NCI-H2196 (cell line): ENCODE measurements around the gene FZR1.

ENCODE experiments used
- DNase-seq: peaks from one replicate; lab custom pipeline; 2025; ENCODE audit not compliant: unreplicated experiment; lab: John Stamatoyannopoulos, UW

Gene FZR1

GRCh38 chr19:3512562-3513228 lies 6.6 kb downstream of the FZR1 start:
- DNase-seq = no peak

DNA sequence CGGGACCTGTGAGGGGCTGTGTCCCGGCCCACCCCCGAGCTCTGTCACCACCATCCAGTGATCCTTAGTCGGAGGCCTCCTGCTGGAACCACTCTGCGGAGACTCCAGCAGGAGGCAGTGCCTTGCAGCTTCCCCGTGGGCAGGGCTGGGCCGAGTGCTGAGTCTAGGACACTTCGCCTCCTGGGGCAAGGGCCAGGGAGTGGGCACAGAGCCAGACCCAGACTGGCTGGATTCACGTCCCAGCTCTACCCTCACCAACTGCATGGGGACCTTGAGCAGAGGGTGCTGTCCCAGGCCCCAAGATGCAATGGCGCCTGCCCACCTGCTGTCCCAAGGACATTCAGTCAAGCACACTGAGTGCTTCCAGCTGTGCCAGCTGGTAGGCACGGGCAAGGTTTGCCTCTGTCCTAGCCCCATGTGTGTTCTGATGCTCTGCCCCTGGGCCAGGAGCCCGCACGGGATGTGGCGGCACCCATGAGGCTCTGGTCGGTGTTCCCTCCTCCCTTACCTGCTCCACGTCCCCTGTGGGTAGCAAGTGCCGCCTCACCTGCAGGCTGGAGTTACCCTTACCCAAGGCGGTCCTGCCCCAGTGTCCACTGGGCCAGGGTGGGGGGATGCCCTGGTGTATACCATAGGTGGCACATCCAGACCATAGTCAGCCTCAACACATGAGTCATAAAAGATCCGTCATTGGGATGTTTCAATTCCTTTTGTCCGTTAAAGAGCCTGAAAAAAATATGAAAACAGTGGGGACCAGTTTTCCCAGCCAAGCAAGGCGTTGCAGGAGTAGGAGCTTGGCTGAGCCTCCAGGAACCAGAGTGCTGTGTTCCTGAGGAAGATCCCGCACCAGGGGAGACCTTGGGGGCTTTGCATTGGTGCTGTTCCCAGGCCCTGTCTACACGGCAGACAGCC lies 7.4 kb downstream of the FZR1 start:
- DNase-seq = no peak

DNA sequence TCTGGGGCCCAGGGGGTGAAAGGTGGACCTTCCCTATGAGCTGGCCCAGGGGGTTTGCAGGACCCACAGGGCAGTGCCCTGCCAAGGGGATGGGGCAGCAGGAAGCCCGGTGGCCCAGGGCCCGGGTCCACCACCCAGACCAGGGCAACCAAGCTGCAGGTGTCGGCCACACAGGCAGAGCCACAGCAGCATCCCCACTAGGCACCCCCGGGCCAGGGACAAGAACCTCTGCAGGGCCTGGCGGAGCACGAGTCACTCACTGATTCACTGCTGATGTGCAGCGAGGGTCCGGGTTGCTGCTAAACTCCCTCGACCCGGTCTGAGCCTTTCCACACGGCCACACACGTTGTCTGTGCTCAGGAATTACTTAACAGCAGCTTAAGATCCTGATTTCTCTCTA lies 8.8 kb downstream of the FZR1 start:
- no peak for DNase-seq

GRCh38 chr19:3515891-3516422 lies 9.8 kb downstream of the FZR1 start:
- no peak for DNase-seq

GRCh38 chr19:3516675-3517207 lies 10.6 kb downstream of the FZR1 start:
- peak; percentile 94 for DNase-seq

- DNase-seq = no peak
Measured at GRCh38 chr19:3517638-3518037, 11.5 kb downstream of the FZR1 start.

- no peak for DNase-seq
Measured at GRCh38 chr19:3518255-3518654, 12.1 kb downstream of the FZR1 start.

GRCh38 chr19:3518659-3519058 lies 12.5 kb downstream of the FZR1 start:
- DNase-seq = no peak

GRCh38 chr19:3519126-3519525 lies 13.0 kb downstream of the FZR1 start:
- DNase-seq = no peak

DNA sequence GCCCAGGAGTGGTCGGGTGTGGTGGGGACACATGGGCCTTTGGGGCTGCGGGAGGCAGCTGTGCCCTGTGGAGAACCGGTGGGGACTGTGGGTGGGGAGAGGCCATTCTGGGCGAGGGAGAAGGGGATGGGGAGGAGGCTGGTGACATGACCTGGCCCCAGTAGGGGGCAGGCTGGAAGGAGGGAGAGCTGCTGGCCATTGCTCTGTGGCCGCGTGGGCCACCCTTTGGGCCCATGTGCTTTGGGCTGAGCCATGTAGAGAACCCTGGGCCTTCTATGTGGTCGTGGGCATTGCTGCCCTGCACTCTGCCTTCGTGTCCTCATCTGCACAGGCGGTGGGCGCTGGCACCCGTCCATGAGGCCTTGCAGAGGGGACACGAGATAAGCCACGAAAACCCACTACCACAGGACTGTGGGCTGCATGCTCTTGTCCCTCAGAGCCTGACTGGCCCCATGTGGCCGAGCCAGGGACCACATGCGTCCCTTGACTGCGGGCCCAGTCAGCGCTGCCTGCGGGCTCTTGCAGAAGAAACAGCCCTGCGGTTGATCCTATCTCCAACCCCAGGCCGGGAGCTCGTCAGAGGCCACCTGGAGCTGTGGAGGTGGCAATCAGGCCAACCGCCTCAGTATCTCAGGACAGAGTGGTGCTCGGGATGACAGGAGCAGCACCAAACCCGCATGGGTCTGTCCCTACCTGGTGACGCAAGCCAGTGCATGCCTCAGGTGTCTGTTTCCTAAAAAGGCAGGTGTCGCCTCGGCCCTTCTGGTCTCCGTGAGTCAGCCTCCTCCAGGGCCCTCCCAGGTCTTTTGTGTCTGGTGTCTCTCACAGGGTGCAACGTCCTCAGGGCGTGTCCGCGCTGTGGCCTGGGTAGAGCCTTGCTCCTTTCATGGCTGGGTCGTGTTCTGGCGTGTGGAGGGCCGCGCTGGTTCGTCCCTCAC lies 14.3 kb downstream of the FZR1 start:
- peak; percentile 45 for DNase-seq

DNA sequence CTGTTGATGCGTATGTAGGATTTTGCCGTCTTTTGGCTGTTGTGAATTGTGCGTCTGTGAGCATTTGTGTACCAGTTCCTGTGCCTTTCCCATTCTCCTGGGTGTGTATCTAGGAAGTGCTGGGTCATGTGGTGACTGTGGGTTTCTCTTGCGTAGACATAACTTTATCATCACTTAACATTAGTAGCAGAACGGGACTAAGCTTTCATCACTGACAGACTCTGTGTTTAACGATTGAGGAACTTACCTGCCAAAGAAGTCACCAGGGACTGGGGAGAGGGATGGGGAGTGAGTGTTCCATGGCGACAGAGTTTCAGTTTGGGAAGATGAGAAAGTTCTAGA lies 15.0 kb downstream of the FZR1 start:
- no peak for DNase-seq

GRCh38 chr19:3522421-3523360 lies 16.6 kb downstream of the FZR1 start:
- DNase-seq = no peak

DNA sequence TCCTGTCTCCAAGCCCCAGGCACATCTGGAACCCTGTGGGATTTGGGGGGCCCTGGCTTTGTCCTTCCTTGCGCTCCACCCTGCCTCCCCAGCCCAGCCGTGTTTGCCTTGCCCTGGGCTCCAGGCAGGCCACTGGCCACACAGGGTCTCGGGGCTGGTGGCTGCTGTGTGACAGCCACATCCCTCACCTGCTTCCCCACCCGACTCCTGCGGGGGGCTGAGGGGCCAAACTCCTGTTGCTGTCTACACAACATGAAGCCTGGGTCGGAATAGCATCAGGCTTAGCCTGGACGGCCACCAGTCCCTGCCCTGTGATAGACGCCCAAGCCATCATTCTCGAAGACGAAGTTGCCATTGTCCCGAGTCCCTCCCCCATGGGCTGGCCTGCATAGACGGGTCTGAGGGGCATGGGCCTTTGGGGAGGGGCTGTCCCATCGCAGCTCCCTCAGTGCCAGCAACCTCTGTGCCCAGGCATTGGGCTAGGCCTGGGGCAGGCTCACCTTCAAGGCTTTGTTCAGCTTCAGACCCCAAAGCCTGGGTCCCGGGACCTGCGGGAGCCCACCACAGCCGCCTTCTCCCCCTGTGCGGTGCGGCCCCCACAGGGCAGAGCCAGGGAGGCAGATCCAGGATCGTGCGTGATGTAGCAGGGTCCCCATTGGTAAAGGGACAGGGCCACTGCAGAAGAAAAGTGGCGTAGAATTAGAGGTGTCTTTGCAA lies 17.4 kb downstream of the FZR1 start:
- no peak for DNase-seq

DNA sequence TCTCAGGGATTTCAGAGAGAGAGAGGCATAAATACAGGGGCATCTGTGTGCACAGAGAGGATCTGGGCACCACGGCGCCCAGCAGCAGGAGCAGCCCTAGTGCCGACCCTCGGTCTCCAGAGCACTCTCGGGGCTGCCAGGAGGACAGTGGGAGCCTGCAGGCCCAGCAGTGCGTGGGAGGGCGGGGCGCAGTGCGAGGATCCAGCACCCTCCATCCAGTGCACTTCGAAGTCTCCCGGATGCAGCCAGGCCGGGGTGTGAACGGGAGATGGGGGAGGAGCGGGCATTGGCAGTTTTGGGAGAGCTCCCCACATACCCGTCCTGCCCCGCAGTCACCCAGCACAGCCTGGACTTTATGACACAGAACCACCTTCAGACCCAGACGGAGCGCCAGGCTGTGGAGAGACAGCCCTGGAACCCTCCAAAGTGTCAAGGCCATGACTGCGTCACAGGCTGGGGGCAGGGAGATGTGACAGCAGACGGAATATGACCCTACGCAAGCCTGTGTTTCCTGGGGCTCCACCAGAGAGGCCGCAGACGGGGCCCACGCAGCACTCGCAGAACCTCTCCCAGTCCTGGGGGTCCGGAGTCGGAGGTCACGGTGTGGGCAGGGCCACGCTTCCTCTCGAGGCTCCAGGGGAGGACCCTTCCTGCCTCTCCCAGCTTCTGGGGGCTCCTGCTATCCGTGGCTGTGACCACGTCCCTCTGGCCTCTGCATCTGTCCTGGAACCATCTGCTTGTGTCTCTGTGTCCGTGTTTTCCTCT lies 18.1 kb downstream of the FZR1 start:
- DNase-seq = no peak

- DNase-seq = no peak
Measured at GRCh38 chr19:3524904-3525451, 18.9 kb downstream of the FZR1 start.

- DNase-seq = no peak
Measured at GRCh38 chr19:3526507-3527237, 20.6 kb downstream of the FZR1 start.

DNA sequence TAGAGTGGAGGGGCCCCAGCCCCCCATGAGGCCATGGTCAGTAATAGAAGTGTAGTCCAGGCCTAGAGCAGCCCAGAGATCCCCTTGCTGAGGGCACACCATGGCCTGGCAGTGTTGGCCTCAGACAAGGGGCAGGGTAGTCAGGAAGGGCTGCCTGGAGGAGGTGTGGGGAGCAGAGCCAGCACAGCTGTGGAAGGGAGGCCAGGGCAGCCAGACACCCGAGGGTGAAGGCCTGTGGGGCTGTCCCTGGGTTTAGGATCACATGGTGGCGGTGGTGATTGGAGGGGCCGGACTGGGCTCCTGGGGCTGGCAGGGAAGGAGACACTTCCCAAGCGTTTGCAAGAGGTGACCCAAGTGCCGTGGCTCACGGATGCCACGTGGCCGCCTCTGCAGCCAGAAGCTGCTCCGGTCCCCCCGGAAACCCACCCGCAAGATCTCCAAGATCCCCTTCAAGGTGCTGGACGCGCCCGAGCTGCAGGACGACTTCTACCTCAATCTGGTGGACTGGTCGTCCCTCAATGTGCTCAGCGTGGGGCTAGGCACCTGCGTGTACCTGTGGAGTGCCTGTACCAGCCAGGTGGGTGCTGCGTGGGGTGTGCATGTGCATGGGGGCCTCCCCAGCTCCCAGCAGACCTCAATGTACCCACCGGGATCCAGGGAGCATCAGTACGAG lies 21.3 kb downstream of the FZR1 start:
- no peak for DNase-seq
